Measurements from ENCODE around the gene C2orf76.

- TF ChIP-seq, protein P1, sequence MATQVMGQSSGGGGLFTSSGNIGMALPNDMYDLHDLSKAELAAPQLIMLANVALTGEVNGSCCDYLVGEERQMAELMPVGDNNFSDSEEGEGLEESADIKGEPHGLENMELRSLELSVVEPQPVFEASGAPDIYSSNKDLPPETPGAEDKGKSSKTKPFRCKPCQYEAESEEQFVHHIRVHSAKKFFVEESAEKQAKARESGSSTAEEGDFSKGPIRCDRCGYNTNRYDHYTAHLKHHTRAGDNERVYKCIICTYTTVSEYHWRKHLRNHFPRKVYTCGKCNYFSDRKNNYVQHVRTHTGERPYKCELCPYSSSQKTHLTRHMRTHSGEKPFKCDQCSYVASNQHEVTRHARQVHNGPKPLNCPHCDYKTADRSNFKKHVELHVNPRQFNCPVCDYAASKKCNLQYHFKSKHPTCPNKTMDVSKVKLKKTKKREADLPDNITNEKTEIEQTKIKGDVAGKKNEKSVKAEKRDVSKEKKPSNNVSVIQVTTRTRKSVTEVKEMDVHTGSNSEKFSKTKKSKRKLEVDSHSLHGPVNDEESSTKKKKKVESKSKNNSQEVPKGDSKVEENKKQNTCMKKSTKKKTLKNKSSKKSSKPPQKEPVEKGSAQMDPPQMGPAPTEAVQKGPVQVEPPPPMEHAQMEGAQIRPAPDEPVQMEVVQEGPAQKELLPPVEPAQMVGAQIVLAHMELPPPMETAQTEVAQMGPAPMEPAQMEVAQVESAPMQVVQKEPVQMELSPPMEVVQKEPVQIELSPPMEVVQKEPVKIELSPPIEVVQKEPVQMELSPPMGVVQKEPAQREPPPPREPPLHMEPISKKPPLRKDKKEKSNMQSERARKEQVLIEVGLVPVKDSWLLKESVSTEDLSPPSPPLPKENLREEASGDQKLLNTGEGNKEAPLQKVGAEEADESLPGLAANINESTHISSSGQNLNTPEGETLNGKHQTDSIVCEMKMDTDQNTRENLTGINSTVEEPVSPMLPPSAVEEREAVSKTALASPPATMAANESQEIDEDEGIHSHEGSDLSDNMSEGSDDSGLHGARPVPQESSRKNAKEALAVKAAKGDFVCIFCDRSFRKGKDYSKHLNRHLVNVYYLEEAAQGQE (IDR thresholded peaks at IDR 0.05; ENCODE audit: low read depth) = no peak
- peak; percentile 98 for TF ChIP-seq RAD21 (IDR thresholded peaks at IDR 0.05; ENCODE audit: low read depth)
- TF ChIP-seq TAF1 (IDR thresholded peaks at IDR 0.05; ENCODE audit: low read depth) = no peak
- TF ChIP-seq EGR1 (IDR thresholded peaks at IDR 0.05) = no peak
- no peak for TF ChIP-seq EP300 (IDR thresholded peaks at IDR 0.05; ENCODE audit: borderline replicate concordance)
- TF ChIP-seq CREB1 (IDR thresholded peaks at IDR 0.05; ENCODE audit: low read depth) = no peak
- TF ChIP-seq CEBPB (IDR thresholded peaks at IDR 0.05) = no peak
- TF ChIP-seq ZBTB7A (IDR thresholded peaks at IDR 0.05; ENCODE audit: low read depth) = no peak
Observed at GRCh38 chr2:119407430-119408220, 41.0 kb upstream of the C2orf76 start.

Measured in Ishikawa (cell line).